K562 (cell line): ENCODE data around the gene PATL2. TPM values are rescaled to one million over a fixed set of nuclear protein-coding genes. Genes with fewer than 3 reads are reported as not detected.

Experiments used
- ARHGAP35 ChIP-seq: fragments of 450-650 bp; IDR thresholded peaks from 2 replicates; pipeline ENCODE4 v1.6.1; 2018; ENCODE audit not compliant: partially characterized antibody
- ARID1B ChIP-seq: fragments of 450-650 bp; IDR thresholded peaks from 2 replicates; pipeline ENCODE4 v1.6.1; 2016; ENCODE audit warnings: antibody characterized with exemption, mild to moderate bottlenecking, inconsistent platforms
- ASH1L ChIP-seq: fragments of 450-650 bp; IDR thresholded peaks from 2 replicates; pipeline ENCODE4 v1.6.1; 2018; ENCODE audit warnings: borderline replicate concordance, mild to moderate bottlenecking, low read depth; ENCODE audit not compliant: partially characterized antibody
- BMI1 ChIP-seq: fragments of 150-350 bp; IDR thresholded peaks from 2 replicates; pipeline ENCODE4 v1.6.1; 2014; ENCODE audit warnings: low read length
- FOXM1 ChIP-seq, 2 experiments: fragments of 450-650 bp in 1 of 2; sonication (generic) in 1 of 2; formaldehyde crosslinking in 1 of 2; IDR thresholded peaks; 2 replicates each; pipeline versions ENCODE4 v1.6.1 to v1.9.0; 2017 to 2022; ENCODE audit warnings: low read depth in 2 of 2, mild to moderate bottlenecking in 2 of 2, missing genetic modification reagents in 1 of 2, moderate library complexity in 1 of 2
- JUND ChIP-seq, 2 experiments: IDR thresholded peaks; 2 replicates in 1 of 2; 3 replicates in 1 of 2; pipeline ENCODE4 v1.6.1; 2011; ENCODE audit warnings: borderline replicate concordance in 2 of 2, low read depth in 2 of 2, low read length in 2 of 2, improper control_type of control experiment in 1 of 2, missing biosample characterization in 1 of 2, missing genetic modification characterization in 1 of 2, missing genetic modification reagents in 1 of 2
- MTA1 ChIP-seq: fragments of 450-650 bp; IDR thresholded peaks from 2 replicates; pipeline ENCODE4 v1.6.1; 2017; ENCODE audit warnings: borderline replicate concordance
- NEUROD1 ChIP-seq: fragments of 150-350 bp; IDR thresholded peaks from 2 replicates; pipeline ENCODE4 v1.6.1; 2014; ENCODE audit warnings: borderline replicate concordance, low read length, low read depth; ENCODE audit not compliant: partially characterized antibody
- SRSF7 ChIP-seq: fragments of 200-400 bp; formaldehyde crosslinking; optimal IDR thresholded peaks from 2 replicates; pipeline ENCODE3; 2017; ENCODE audit warnings: mild to moderate bottlenecking, low read depth, low read length
- STAT5B ChIP-seq: fragments of 250-450 bp; sonication (Bioruptor Pico); IDR thresholded peaks from 2 replicates; pipeline ENCODE4 v1.8.0; 2021; ENCODE audit warnings: mild to moderate bottlenecking, inconsistent platforms
- TEAD2 ChIP-seq: fragments of 450-650 bp; IDR thresholded peaks from 2 replicates; pipeline ENCODE4 v1.6.1; 2016; ENCODE audit warnings: missing genetic modification characterization, control low read depth, missing compliant biosample characterization
- TGIF2 ChIP-seq: sonication (generic); formaldehyde crosslinking; IDR thresholded peaks from 2 replicates; pipeline ENCODE4 v1.8.1; 2022; ENCODE audit warnings: mild to moderate bottlenecking, missing genetic modification reagents, moderate library complexity
- ZBED1 ChIP-seq: IDR thresholded peaks from 2 replicates; pipeline ENCODE4 v1.6.1; 2014
- ZC3H11A ChIP-seq: IDR thresholded peaks from 2 replicates; pipeline ENCODE4 v1.6.1; 2012; ENCODE audit warnings: low read depth, low read length, improper control_type of control experiment
- ZNF134 ChIP-seq: fragments of 250-450 bp; sonication (Bioruptor Pico); conservative IDR thresholded peaks from 2 replicates; pipeline ENCODE4 v1.4.0; 2020
- polyA plus RNA-seq, 8 experiments: library from polyadenylated mRNA; depleted of rRNA in 4 of 8; stranded (reverse) in 5 of 8; unstranded in 3 of 8; fragments of >200 nt; fragmentation: Nextera tagmentation in 2 of 8; fragmentation: Illumina TruSeq in 1 of 8; extraction: Ambion mirVana in 2 of 8; extraction: Trizol in 1 of 8; gene quantifications; 2 replicates each; pipeline versions ENCODE4 v1.2.1 to v1.2.3, GENCODE V29; 2011 to 2014; ENCODE audit warnings: inconsistent platforms in 1 of 8, missing spikeins in 1 of 8
- total RNA-seq, 7 experiments: library from RNA; depleted of rRNA in 6 of 7; stranded (reverse); fragments of >200 nt in 6 of 7; fragmentation: Illumina TruSeq in 2 of 7; extraction: Trizol in 2 of 7; gene quantifications; 2 replicates each; pipeline versions ENCODE4 v1.2.1 to v1.2.3, GENCODE V29; 2011 to 2021; ENCODE audit warnings: low replicate concordance in 1 of 7
- TF ChIP-seq, protein P1 (sequence below): sonication (generic); formaldehyde crosslinking; IDR thresholded peaks from 2 replicates; pipeline ENCODE4 v1.4.0; 2020; ENCODE audit warnings: mild to moderate bottlenecking, missing genetic modification reagents
- TF ChIP-seq, protein P2 (sequence below): sonication (generic); formaldehyde crosslinking; IDR thresholded peaks from 2 replicates; pipeline ENCODE4 v1.5.0; 2020; ENCODE audit warnings: missing genetic modification reagents
- TF ChIP-seq, protein P3 (sequence below): IDR thresholded peaks from 2 replicates; pipeline ENCODE4 v1.6.1; 2011; ENCODE audit not compliant: insufficient read length; ENCODE audit errors: extremely low read depth
- TF ChIP-seq, protein P4 (sequence below): fragments of 450-650 bp; formaldehyde crosslinking; IDR thresholded peaks from 2 replicates; pipeline ENCODE4 v1.4.0; 2020; ENCODE audit warnings: mild to moderate bottlenecking, moderate library complexity
- TF ChIP-seq, protein P5 (sequence below), 3 experiments: fragments of 200-800 bp in 1 of 3; sonication (Bioruptor generic) in 1 of 3; sonication (generic) in 1 of 3; formaldehyde crosslinking in 1 of 3; IDR thresholded peaks; 2 replicates each; pipeline versions ENCODE4 v1.6.1 to v1.8.0; 2016 to 2022; ENCODE audit warnings: mild to moderate bottlenecking in 2 of 3, missing compliant biosample characterization in 2 of 3, missing genetic modification characterization in 2 of 3, missing genetic modification reagents in 1 of 3

The PATL2 gene
- total and polyA plus RNA-seq, 9 of the 15 experiments (the other 6 are each of a cell fraction or from before 2014, with no cell fraction given), result 0.42 to 1.1 (median 0.86) TPM

DNA sequence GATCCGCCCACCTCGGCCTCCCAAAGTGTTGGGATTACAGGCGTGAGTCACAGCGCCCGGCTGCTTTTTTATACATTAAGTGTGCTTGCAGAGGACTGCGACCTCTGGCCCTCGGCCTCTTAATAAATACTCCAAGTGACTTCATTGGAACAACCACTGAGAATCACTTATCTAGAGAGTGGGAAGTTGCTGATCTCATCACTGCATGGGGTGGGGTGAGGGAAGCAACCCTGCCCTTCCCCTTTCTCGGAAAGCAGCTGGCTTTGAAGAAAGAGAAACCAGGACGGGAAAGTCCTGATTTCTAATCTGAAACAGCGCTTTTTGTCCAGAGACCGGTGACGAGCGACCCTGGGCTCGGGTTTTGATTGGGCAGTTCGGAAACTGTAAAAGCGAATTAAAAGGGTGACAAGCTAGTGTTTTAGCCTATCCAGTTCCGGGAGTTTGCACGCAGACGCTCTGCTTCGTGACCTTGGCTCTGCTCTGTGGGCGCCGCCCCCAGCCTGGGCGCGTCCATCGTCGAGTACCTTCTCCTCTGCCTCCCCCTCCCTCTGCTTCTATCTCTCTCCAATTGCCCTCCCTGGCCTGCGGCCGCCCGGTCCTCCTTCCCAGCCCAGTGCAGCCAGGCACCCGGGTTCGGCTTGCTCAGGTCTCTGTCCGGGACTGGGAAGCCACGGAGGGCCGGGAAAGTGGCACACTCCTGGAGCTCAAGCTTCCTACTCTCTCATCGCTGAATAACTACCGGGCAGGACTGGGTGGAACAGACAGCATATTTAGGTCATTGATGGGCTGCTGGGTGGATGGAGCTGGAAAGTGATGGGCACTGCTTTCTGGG is 17.7 kb upstream of the PATL2 start (continued):
- TF ChIP-seq, protein P1, sequence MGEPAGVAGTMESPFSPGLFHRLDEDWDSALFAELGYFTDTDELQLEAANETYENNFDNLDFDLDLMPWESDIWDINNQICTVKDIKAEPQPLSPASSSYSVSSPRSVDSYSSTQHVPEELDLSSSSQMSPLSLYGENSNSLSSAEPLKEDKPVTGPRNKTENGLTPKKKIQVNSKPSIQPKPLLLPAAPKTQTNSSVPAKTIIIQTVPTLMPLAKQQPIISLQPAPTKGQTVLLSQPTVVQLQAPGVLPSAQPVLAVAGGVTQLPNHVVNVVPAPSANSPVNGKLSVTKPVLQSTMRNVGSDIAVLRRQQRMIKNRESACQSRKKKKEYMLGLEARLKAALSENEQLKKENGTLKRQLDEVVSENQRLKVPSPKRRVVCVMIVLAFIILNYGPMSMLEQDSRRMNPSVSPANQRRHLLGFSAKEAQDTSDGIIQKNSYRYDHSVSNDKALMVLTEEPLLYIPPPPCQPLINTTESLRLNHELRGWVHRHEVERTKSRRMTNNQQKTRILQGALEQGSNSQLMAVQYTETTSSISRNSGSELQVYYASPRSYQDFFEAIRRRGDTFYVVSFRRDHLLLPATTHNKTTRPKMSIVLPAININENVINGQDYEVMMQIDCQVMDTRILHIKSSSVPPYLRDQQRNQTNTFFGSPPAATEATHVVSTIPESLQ, result no peak
- no peak for TF ChIP-seq STAT5B (CRISPR knock-in tag)
- no peak for TF ChIP-seq ARHGAP35
- peak; percentile 81; the same call in 1 of the 2 replicates for TF ChIP-seq ARID1B
- no peak for TF ChIP-seq ZNF134 (CRISPR knock-in tag)
- TF ChIP-seq, protein P2, sequence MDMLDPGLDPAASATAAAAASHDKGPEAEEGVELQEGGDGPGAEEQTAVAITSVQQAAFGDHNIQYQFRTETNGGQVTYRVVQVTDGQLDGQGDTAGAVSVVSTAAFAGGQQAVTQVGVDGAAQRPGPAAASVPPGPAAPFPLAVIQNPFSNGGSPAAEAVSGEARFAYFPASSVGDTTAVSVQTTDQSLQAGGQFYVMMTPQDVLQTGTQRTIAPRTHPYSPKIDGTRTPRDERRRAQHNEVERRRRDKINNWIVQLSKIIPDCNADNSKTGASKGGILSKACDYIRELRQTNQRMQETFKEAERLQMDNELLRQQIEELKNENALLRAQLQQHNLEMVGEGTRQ (CRISPR knock-in tag), result no peak
- no peak for TF ChIP-seq SRSF7
- no peak for TF ChIP-seq TGIF2 (CRISPR knock-in tag)
- peak; percentile 93 for TF ChIP-seq JUND (IDR thresholded peaks at IDR 0.05; ENCODE audit: borderline replicate concordance, low read depth, low read length)
- peak; percentile 94 for TF ChIP-seq JUND (tag; IDR thresholded peaks at IDR 0.05; ENCODE audit: borderline replicate concordance, low read depth, low read length)
- peak; percentile 85 for TF ChIP-seq FOXM1 (IDR thresholded peaks at IDR 0.05; ENCODE audit: low read depth)
- no peak for TF ChIP-seq FOXM1 (CRISPR knock-in tag; IDR thresholded peaks at IDR 0.05; ENCODE audit: low read depth)
- TF ChIP-seq, protein P3, sequence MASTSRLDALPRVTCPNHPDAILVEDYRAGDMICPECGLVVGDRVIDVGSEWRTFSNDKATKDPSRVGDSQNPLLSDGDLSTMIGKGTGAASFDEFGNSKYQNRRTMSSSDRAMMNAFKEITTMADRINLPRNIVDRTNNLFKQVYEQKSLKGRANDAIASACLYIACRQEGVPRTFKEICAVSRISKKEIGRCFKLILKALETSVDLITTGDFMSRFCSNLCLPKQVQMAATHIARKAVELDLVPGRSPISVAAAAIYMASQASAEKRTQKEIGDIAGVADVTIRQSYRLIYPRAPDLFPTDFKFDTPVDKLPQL, result no peak
- TF ChIP-seq ASH1L, result no peak
- TF ChIP-seq, protein P4, sequence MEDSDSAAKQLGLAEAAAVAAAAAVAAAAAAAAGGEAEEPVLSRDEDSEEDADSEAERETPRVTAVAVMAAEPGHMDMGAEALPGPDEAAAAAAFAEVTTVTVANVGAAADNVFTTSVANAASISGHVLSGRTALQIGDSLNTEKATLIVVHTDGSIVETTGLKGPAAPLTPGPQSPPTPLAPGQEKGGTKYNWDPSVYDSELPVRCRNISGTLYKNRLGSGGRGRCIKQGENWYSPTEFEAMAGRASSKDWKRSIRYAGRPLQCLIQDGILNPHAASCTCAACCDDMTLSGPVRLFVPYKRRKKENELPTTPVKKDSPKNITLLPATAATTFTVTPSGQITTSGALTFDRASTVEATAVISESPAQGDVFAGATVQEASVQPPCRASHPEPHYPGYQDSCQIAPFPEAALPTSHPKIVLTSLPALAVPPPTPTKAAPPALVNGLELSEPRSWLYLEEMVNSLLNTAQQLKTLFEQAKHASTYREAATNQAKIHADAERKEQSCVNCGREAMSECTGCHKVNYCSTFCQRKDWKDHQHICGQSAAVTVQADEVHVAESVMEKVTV (CRISPR knock-in tag), result no peak
- TF ChIP-seq TEAD2 (tag), result no peak
- no peak for TF ChIP-seq ZC3H11A
- peak; percentile 48; the same call in 1 of the 2 replicates for TF ChIP-seq MTA1
- peak; percentile 34 for TF ChIP-seq NEUROD1
- TF ChIP-seq, protein P5, sequence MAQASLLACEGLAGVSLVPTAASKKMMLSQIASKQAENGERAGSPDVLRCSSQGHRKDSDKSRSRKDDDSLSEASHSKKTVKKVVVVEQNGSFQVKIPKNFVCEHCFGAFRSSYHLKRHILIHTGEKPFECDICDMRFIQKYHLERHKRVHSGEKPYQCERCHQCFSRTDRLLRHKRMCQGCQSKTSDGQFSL (CRISPR knock-in tag; IDR thresholded peaks at IDR 0.05), result no peak; the same call in 1 of the 2 replicates
- TF ChIP-seq, protein P5 (tag; IDR thresholded peaks at IDR 0.05), result no peak
- TF ChIP-seq BMI1, result no peak
- TF ChIP-seq ZBED1, result no peak
